Activated naive CD8-positive, alpha-beta T cell treated with anti-CD3 and anti-CD28 coated beads, Interleukin-2, amount 50 U/mL, for 24 hours (primary cell): ENCODE results near the gene TMEM215.
"Not testable (repeated sequence)": the region's sequence is repeated elsewhere in the genome, so short reads cannot be mapped to it uniquely, and the experiment has no call there.

Source experiments
- ATAC-seq: fragments of 150-1000 bp; cut with Tn5 transposase; one replicate; pipeline ENCODE4 v1.10.0; 2021
- DNase-seq: peaks from one replicate; pipeline ENCODE4 v3.0.0; 2021
- H3K27ac Mint-ChIP-seq: one replicate; pipeline ENCODE4 v1.8.0; 2021; ENCODE audit warnings: mild to moderate bottlenecking, mixed read lengths
- H3K27me3 Mint-ChIP-seq: one replicate; pipeline ENCODE4 v1.8.0; 2021; ENCODE audit warnings: mixed read lengths
- H3K36me3 Mint-ChIP-seq: one replicate; pipeline ENCODE4 v1.8.0; 2021; ENCODE audit warnings: low read depth, mixed read lengths
- H3K4me1 Mint-ChIP-seq: one replicate; pipeline ENCODE4 v1.8.0; 2021; ENCODE audit warnings: mixed read lengths
- H3K4me3 Mint-ChIP-seq: one replicate; pipeline ENCODE4 v1.8.0; 2021; ENCODE audit warnings: mild to moderate bottlenecking, moderate library complexity, mixed read lengths
- H3K9me3 Mint-ChIP-seq: one replicate; pipeline ENCODE4 v1.8.0; 2021; ENCODE audit warnings: mixed read lengths

Gene TMEM215

GRCh38 chr9:32783168-32783891 lies at the start of gene TMEM215:
TSS of gene TMEM215 (plus strand) at chr9:32783540. CDS start at chr9:32784184, 644 bp downstream.
- ATAC-seq (no peak), DNase-seq (no peak)
- H3K27ac Mint-ChIP-seq: no peak within 1 kb of the TSS
- peaks cover 53% of the 10 kb centered on the region for H3K27me3 Mint-ChIP-seq
- no peaks in the 10 kb centered on the region for H3K9me3 Mint-ChIP-seq
- H3K36me3 Mint-ChIP-seq: no peaks in the 10 kb centered on the region
- no peak within 1 kb of the TSS for H3K4me3 Mint-ChIP-seq
- no peaks in the 10 kb centered on the region for H3K4me1 Mint-ChIP-seq

GRCh38 chr9:32735476-32735875 lies 47.9 kb upstream of the TMEM215 start:
- DNase-seq (no peak), ATAC-seq (no peak)
- Mint-ChIP-seq H3K36me3 (no peaks in the 10 kb centered on the region), H3K4me1 (no peaks in the 10 kb centered on the region), H3K27me3 (no peaks in the 10 kb centered on the region), H3K4me3 (no peak overlapping the region), H3K9me3 (no peaks in the 10 kb centered on the region), H3K27ac (no peak overlapping the region)

GRCh38 chr9:32737378-32737777 lies 46.0 kb upstream of the TMEM215 start:
- Mint-ChIP-seq H3K27me3 (no peaks in the 10 kb centered on the region), H3K27ac (no peak overlapping the region), H3K36me3 (no peaks in the 10 kb centered on the region), H3K4me1 (no peaks in the 10 kb centered on the region), H3K4me3 (no peak overlapping the region), H3K9me3 (no peaks in the 10 kb centered on the region)
- no peak for ATAC-seq
- no peak for DNase-seq

- H3K9me3 Mint-ChIP-seq: no peaks in the 10 kb centered on the region
- ATAC-seq (peak; percentile 63), DNase-seq (no peak)
- H3K4me3 Mint-ChIP-seq: no peak overlapping the region
- H3K4me1 Mint-ChIP-seq: no peaks in the 10 kb centered on the region
- no peaks in the 10 kb centered on the region for H3K27me3 Mint-ChIP-seq
- no peaks in the 10 kb centered on the region for H3K36me3 Mint-ChIP-seq
- H3K27ac Mint-ChIP-seq: no peak overlapping the region
Measured at GRCh38 chr9:32738501-32739172, 44.7 kb upstream of the TMEM215 start.

- ATAC-seq (peak; percentile 20), DNase-seq (no peak)
- Mint-ChIP-seq H3K27ac (no peak overlapping the region), H3K36me3 (no peaks in the 10 kb centered on the region), H3K9me3 (peaks cover 4% of the 10 kb centered on the region), H3K4me3 (no peak overlapping the region), H3K4me1 (no peaks in the 10 kb centered on the region), H3K27me3 (no peaks in the 10 kb centered on the region)
Measured at GRCh38 chr9:32741706-32742105, 41.6 kb upstream of the TMEM215 start.

- ATAC-seq: no peak
- DNase-seq: no peak
- H3K9me3 Mint-ChIP-seq: peaks cover 4% of the 10 kb centered on the region
- H3K4me3 Mint-ChIP-seq: no peak overlapping the region
- no peak overlapping the region for H3K27ac Mint-ChIP-seq
- no peaks in the 10 kb centered on the region for H3K27me3 Mint-ChIP-seq
- H3K36me3 Mint-ChIP-seq: no peaks in the 10 kb centered on the region
- H3K4me1 Mint-ChIP-seq: no peaks in the 10 kb centered on the region
Measured at GRCh38 chr9:32742296-32742695, 41.0 kb upstream of the TMEM215 start.

GRCh38 chr9:32748013-32748412 lies 35.3 kb upstream of the TMEM215 start:
- Mint-ChIP-seq H3K4me3 (no peak overlapping the region), H3K4me1 (no peaks in the 10 kb centered on the region), H3K27me3 (no peaks in the 10 kb centered on the region)

GRCh38 chr9:32755730-32756129 lies 27.6 kb upstream of the TMEM215 start:
- no peaks in the 10 kb centered on the region for H3K9me3 Mint-ChIP-seq
- H3K36me3 Mint-ChIP-seq: no peaks in the 10 kb centered on the region
- H3K27me3 Mint-ChIP-seq: peaks cover 7% of the 10 kb centered on the region
- ATAC-seq (no peak), DNase-seq (no peak)
- H3K4me3 Mint-ChIP-seq: no peak overlapping the region
- no peaks in the 10 kb centered on the region for H3K4me1 Mint-ChIP-seq
- H3K27ac Mint-ChIP-seq: no peak overlapping the region

More at GRCh38 chr9:32748013-32748412, 35.3 kb upstream of the TMEM215 start:
- Mint-ChIP-seq H3K27ac (no peak overlapping the region), H3K36me3 (no peaks in the 10 kb centered on the region), H3K9me3 (peaks cover 4% of the 10 kb centered on the region)
- ATAC-seq (no peak), DNase-seq (no peak)

GRCh38 chr9:32764139-32764538 lies 19.2 kb upstream of the TMEM215 start:
- ATAC-seq: no peak
- Mint-ChIP-seq H3K36me3 (no peaks in the 10 kb centered on the region), H3K4me1 (no peaks in the 10 kb centered on the region)

GRCh38 chr9:32775283-32775682 lies 8.1 kb upstream of the TMEM215 start:
- H3K4me3 Mint-ChIP-seq: no peak overlapping the region
- H3K27ac Mint-ChIP-seq: no peak overlapping the region
- no peaks in the 10 kb centered on the region for H3K4me1 Mint-ChIP-seq
- peaks cover 28% of the 10 kb centered on the region for H3K9me3 Mint-ChIP-seq
- H3K27me3 Mint-ChIP-seq: peaks cover 17% of the 10 kb centered on the region
- no peak for DNase-seq
- no peaks in the 10 kb centered on the region for H3K36me3 Mint-ChIP-seq
- ATAC-seq: no peak

More at GRCh38 chr9:32764139-32764538, 19.2 kb upstream of the TMEM215 start:
- Mint-ChIP-seq H3K27ac (no peak overlapping the region), H3K9me3 (no peaks in the 10 kb centered on the region), H3K27me3 (peaks cover 4% of the 10 kb centered on the region), H3K4me3 (no peak overlapping the region)
- DNase-seq: no peak

GRCh38 chr9:32776201-32776600 lies 7.1 kb upstream of the TMEM215 start:
- H3K4me3 Mint-ChIP-seq: no peak overlapping the region

GRCh38 chr9:32782476-32783167 lies 718 bp upstream of the TMEM215 start:
- H3K27ac Mint-ChIP-seq: no peak overlapping the region

More at GRCh38 chr9:32776201-32776600, 7.1 kb upstream of the TMEM215 start:
- Mint-ChIP-seq H3K9me3 (peaks cover 28% of the 10 kb centered on the region), H3K36me3 (no peaks in the 10 kb centered on the region), H3K4me1 (no peaks in the 10 kb centered on the region), H3K27me3 (peaks cover 25% of the 10 kb centered on the region), H3K27ac (no peak overlapping the region)
- no peak for ATAC-seq
- DNase-seq: no peak

GRCh38 chr9:32787816-32788215 lies 4.5 kb downstream of the TMEM215 start:
- no peak overlapping the region for H3K4me3 Mint-ChIP-seq
- H3K36me3 Mint-ChIP-seq: no peaks in the 10 kb centered on the region
- peaks cover 30% of the 10 kb centered on the region for H3K27me3 Mint-ChIP-seq
- ATAC-seq: no peak
- DNase-seq: no peak
- H3K9me3 Mint-ChIP-seq: no peaks in the 10 kb centered on the region
- no peak overlapping the region for H3K27ac Mint-ChIP-seq
- no peaks in the 10 kb centered on the region for H3K4me1 Mint-ChIP-seq

More at GRCh38 chr9:32782476-32783167, 718 bp upstream of the TMEM215 start:
- DNase-seq (no peak), ATAC-seq (peak; percentile 40)
- Mint-ChIP-seq H3K4me3 (no peak overlapping the region), H3K4me1 (no peaks in the 10 kb centered on the region), H3K9me3 (peaks cover 3% of the 10 kb centered on the region), H3K36me3 (no peaks in the 10 kb centered on the region), H3K27me3 (peaks cover 56% of the 10 kb centered on the region)

- not testable (repeated sequence) for H3K4me3 Mint-ChIP-seq, DNase-seq, H3K4me1 Mint-ChIP-seq, H3K27ac Mint-ChIP-seq, H3K36me3 Mint-ChIP-seq, H3K27me3 Mint-ChIP-seq, ATAC-seq
- H3K9me3 Mint-ChIP-seq: peaks cover 22% of the 10 kb centered on the region
Measured at GRCh38 chr9:32796015-32796414, 12.7 kb downstream of the TMEM215 start.

GRCh38 chr9:32801530-32801929 lies 18.2 kb downstream of the TMEM215 start:
- Mint-ChIP-seq H3K9me3 (peaks cover 11% of the 10 kb centered on the region), H3K27ac (no peak overlapping the region), H3K4me3 (no peak overlapping the region), H3K36me3 (no peaks in the 10 kb centered on the region), H3K27me3 (peaks cover 2% of the 10 kb centered on the region), H3K4me1 (no peaks in the 10 kb centered on the region)
- DNase-seq: no peak
- ATAC-seq: no peak
